HUDEP-2 (cell line): ENCODE measurements around the gene RBM6.

Source experiments
- DNase-seq, 76 experiments: peaks; one replicate each; lab custom pipeline; 2025; ENCODE audit not compliant: unreplicated experiment in 76 of 76; lab: John Stamatoyannopoulos, UW

RBM6 gene

GRCh38 chr3:50124052-50124799 is 184.3 kb downstream of the RBM6 start:
- DNase-seq: no peak

- no peak for DNase-seq
These were observed 184.8 kb downstream of the RBM6 start for GRCh38 chr3:50124800-50125178.

- no peak for DNase-seq
These were observed 185.8 kb downstream of the RBM6 start for GRCh38 chr3:50125541-50126286.

- no peak for DNase-seq
These were observed 186.6 kb downstream of the RBM6 start for GRCh38 chr3:50126287-50127211.
